Stimulated activated CD4-positive, alpha-beta T cell treated with anti-CD3 and anti-CD28 coated beads, Interleukin-4, amount 100 ng/mL, for 24 hours (primary cell): ENCODE results near the gene CXCR4.
A peak's percentile ranks its signal among the peaks of the same experiment; 100 is the strongest.

Experiments used
- DNase-seq: peaks from one replicate; pipeline ENCODE4 v3.0.0-alpha.2; 2020

The CXCR4 gene

DNA sequence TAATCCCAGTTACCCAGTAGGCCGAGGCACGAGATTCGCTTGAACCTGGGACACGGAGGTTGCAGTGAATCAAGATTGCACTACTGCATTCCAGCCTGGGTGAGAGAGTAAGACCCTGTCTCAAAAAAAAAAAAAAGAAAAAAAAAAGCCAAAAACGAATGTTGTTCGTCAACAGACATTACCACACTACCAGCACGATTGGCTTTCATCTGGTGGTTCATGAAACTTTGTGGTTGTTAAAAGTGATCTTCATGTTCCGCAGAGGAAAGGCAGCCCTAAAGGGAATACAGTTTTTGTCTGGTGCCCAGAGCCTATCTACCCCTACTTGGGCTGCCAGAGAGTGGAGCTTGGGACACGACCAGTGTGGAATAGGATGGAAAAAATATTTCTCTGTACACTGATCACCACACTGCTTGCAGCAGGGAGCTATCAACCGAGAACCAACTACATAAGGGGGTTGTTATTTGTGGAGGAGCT is 13.6 kb upstream of the CXCR4 start:
- DNase-seq = peak; percentile 48

DNA sequence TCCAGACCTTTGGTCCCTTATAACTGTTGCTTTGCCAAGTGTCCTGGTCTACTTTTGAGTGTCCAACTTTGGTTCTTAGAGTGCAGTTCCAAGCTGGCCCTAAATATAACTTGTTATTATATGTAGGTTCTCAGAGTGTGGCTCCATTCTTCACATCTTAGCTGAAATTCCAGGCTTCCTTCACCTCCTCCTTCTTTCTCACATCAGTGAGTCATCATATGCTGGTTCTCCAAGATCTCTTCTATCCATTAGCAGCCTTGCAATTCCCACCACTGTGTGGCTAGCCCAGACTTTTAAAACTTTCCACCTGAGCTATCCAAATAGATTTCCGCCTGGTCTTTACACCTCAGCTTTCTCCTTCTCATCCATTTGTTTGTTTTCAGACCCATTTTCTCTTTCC is 12.6 kb upstream of the CXCR4 start:
- no peak for DNase-seq

DNA sequence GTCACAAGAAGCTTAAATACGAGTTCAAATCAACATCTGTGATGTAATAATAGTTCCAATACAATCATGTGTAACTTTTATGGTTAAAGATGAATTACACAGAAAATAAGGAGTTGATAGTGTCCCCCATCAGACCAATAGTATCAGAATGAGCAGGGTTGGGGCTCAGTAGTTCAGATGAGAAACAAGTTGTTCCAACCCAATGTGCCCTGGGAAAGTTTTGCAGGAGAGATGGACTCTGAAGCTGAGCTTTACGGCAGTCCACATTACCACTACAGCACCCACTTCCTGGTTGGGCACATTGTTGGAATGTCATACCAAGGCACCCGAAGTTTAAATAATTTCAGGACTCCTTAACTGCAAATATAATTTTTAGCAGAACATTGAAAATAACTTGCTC is 12.1 kb upstream of the CXCR4 start:
- DNase-seq = no peak

DNA sequence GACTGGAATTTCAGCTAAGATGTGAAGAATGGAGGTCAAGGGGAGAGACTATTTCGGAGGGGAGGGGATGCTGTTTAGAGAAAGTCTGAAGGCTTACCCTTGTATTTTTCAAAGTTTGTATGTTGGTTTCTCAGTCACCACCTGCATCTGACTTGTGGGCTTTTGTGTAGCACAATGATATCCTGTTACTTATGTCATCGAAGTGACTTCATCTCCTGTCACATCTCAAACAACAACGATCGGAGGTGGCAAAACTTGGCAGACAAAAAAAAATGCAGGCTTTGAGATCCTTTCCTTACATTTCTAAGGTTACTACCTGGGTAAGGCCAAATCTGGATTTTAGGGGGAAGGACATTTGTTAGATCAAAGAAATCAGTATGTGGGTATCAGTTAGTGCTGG is 11.7 kb upstream of the CXCR4 start:
- peak; percentile 38 for DNase-seq

DNA sequence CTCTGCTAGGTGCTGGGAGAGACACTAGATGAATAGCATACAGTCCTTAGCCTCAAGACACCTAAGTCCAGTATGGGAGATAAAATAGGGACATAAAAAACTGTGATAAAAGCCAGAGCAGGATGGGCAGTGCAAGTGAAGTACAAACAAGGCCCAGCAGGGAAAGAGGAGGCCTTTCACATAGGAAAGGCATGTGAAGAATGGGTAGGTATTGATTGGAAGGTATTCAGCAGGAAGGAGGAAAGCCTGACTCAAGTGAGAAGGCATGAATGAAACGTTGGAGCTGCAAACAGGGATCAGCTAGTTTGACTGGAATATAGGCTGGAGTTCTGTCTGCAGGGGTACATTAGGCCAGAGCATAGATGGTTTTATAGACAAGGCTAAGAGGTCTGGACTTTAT is 11.0 kb upstream of the CXCR4 start:
- no peak for DNase-seq

DNA sequence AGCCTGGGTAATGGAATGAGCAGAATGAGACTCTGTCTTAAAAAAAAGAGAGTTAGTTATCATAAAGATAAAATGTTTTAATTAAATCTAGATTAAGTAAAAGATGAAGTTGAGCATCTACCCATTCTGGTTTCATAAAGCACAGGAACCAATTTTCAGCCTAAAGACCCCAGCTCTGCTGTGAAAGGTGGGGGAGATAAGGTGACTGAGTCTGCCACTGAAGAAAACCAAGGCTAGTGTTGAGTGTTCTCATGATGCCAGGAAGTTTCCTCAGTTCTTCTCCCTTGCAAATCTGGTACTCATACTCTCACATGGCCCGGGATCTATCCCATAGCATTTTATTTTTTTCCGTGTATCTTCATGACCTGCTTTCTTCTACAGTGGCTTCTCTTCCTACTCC is 10.4 kb upstream of the CXCR4 start:
- DNase-seq = no peak

DNA sequence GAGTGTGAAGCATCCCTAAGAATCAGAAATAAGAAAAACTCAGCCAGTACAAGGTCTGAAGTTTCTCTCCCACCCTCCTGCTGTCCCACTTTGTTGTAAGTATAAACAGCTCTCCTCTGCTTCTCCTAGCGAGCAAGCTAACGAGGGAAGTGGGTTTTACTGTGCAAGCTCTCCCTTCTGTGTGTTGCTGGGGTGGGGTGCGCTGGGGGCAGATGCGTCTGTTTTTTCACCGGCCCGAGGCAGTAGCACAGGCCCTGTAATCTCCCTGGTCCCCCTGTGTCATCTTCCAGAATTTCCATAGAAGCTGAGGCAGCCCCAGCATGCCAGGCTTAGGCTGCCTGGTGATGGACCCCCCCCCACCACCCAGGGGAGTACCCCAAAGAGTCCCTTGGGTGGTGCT is 9.4 kb upstream of the CXCR4 start:
- DNase-seq = no peak

DNA sequence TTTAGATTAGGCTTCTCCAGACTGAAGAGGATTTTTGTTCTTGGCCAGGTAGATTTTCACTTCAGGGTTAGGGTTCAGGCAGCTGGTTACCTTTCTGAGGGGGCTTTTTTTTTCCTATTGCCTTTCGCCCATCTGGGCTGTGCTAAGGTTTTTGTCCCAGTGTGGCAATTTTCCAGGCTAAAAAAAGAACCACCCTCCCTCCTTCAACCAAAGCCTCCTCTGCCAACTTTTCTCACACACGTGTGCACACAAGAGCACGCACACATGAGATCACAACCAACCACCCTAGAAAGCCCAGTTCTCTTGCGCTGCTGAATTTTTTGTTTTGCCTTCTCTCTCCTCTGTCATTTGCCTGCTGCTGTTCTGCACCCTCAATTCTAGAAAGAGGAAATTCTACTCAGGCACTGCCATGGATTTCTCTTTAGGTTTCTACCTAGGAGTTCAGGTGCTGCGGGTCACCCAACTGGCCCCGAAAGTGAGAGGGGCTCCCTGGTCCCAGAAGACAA is 8.5 kb upstream of the CXCR4 start:
- no peak for DNase-seq

DNA sequence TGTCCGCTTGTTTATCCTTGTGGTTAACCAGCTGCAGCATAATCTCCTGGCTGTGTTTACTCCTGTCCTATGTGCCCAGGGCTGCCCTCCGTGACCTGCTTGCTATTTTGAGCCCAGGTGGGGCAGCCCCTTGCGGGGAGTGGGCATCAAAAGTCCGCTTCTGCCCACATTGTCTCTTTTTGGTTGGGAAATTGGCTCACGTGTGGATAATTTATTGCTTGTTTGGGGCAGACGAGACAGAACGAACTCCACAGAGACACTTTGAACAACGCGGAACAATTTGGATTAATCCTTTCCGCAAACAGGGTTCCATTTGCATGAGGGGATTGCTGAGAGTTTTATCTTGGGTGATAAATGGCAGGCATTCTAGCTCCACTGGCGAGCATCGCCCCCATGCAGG is 8.1 kb upstream of the CXCR4 start:
- no peak for DNase-seq

DNA sequence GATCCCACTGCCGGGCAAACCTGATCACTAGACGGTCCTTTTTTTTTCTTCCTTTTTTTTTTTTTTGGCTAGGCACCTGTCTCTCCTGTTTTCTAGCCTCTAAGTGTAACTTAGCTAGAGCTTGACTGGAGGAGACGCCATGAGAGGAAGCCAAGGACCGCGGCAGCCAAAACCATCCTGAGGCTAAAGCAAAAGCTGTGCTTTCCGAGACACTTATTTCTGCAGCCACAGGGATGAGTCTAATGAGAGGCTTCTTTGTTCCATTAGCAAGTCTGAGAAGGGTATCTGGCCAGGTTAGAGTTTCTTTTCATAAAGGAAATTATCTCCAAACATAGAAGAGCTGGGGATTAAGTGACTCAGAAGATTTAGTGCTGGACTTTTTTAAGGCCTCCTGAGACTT is 7.3 kb upstream of the CXCR4 start:
- DNase-seq = no peak

DNA sequence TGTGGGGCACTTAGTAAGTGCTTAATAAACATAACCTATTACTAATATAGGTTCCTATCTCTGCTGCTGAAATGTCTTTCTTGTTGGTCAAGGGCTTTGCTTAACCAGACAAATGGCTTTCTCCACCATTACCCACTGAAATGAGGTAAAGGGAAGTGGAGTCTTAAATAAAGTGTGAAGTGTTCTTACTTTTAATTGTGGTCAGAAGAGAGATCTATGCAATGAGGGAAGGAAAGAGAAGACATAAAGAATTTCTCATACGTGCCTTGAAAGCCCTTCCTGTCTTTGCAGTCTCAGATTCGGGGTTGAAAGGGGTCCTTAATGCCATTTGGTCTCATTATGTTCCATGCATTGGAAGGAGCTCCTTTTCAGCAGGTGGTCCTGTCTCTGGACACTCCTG is 6.9 kb upstream of the CXCR4 start:
- DNase-seq = no peak

DNA sequence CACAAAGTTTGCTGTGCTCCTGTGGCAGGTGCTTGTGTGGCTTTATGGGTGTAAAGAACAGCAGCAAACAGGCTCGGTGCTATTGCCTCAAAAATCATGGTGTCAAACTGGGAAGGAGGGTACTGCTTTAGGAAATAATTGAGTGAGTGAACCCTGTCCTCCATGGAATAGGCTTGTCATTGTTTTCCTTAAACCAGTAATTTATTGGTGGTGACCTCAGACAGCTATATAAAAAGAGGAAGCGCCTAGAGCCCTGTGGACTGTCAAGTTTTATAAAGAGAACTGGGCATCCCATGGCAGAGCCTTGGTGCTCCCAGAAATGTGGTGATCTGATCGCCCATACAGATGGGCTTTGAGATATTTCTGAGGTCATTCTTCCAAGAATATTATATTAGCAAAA is 4.7 kb upstream of the CXCR4 start:
- DNase-seq = no peak

DNA sequence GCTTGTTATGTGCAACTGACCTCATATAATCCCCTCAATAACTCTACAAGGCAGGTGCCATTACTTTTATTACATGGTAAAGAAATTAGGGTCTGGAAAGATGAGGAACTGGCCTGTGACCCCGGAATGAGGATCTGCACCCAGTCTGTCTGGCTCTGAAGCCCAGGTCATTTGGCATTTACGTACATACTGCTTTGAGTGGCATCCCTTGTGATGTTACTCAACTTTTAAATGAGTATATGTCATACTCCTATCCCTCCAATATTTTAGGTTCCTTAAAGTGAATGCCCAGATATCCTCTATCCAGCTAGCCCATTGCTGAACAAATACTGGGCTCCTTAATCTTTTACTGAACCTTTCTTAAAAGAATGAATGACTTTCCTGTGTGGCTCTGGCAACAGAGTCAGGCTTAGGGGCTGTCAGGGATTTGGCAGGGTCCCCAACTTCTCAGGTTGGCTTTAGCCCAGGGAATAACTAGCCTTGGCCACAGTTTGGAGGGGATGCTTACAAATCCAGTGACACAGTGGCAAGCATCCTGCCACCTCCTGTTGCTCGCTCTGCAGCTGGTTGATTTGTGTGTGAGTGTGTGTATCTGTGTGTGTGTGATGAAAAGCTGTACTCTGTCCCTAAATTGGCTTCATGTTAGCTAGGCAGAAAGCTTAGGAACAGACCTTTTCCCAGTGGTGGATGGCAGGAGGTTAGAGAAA is 3.4 kb upstream of the CXCR4 start:
- no peak for DNase-seq

DNA sequence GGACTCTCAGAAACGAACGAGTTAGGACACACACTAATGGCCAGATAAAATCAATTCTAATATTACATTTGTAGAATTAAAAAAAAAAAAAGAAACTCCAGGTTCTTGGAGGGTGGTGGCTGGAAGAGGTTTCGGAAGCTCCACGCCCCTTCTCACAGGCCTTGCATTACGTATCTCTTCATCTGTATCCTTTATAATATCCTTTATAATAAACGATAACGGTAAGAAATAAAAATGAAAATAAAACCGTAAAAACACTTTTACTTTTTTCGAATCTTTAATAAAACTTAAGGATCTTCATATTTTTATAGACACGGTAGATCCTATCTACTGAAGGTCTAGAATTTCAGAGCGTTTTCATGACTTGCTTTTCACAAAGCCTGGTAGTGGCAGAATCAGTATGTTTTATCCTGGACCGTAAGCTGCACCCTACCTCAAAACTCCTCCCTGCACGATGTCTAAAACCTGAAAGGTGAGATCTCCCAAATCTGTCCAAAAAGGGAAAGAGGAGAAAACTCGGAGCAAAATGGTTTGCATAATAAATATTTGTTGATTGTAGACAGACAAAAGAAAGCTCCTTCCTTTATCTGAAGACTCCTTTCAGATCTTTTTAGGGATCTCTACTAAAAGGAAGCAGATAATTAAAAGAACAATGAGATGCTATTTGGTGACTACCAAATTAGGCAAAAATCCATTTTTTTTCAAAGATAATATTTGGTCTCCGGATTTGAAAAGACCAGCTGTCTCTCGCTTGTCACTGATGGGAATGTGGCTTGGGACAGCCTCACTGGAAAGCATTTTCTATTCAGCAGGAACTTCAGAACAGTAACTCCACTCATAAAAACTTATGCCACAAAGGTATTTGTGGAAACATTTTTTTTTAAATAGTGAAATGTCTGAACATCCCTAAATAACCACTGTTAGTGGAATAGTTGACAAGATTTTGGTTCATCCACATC is 2.0 kb upstream of the CXCR4 start:
- no peak for DNase-seq

DNA sequence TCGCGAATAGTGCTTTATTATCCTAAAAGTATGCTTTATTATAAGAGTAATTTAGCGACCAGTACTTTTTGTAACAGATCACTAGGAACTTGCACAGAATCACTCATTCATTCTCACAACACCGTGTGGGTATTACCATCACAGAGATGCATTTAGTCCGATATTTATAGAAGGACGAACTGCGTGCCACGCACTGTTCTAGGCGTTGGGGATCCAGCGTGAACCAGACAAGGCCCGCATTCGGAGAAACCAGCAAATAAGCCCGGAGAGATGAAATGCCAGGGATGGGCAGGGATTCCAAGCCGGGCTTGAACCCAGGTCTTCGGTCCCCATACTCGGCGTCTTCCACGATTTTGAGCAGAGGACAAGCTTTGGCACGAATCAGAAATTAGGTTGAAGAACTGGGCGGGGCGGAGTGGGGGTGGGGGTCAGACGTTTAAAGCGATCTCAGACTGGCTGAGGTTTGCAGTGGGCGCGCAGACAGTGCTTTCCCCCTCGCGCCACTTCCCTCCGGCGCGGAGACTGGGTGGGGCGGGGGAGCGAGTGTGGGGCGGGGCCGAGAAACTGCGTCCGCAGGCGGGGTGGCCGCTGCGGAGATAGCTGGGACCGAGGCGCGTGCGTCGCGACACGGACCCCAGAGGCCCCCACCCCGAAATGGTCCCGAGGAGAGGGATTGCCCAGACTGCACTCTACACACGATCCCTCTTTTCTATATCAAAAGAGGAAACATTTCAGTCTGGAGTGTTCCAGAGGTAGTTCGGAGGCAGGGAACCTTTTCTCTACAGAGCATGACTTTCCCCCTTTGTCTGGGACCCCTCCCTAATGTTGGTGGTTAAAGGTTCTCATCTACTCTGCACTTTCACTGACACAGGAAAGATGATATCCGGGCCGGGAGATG is 1.1 kb upstream of the CXCR4 start:
- peak; percentile 74 for DNase-seq

DNA sequence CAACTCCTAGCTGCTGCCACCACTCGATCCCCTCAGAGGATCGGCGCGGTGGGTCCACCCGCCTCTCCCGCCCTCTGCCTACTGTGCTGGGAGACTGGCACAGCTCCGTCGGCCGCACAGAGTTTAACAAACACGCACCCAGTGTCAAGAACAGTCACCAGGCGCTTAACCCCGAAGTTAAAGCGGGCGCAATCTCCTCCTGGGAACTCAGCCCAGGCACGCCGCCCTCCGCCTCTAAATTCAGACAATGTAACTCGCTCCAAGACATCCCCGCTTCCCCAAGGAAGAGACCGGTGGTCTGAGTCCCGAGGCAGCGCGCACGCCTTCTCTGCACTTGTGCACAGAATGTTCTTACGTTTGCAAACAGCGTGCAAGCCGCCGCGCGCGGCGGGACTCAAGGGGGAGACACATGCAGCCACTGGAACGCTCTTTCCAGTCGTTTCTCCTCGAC is 533 bp downstream of the CXCR4 start:
- peak; percentile 52 for DNase-seq

DNA sequence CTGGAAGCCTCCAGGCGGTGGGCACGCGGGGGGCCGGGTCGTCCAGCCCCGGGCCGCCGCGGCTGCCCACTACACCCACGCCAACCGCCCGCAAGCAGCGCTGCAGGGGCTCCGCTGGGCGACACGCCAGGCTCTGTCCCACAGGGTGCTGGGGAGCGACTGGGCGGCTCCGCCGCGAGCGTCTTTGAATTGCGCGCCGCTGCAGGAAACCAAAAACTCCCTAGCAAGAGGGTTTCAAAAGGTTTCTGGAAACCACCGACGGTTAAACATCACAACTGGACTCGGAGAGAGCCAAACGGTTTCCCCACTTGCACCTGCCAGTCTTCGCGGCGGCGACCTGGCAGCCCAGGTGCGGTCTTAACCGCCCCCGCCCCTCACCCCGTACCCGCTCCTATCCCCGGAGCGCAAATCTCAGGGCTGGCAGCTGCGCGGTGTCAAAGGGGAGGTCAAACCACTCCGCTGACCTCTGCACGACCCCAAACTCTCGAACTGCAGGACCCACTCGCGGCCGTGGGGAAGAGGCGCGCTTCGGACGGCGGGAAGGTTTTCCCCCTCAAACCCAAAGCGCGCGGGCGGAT is 1.0 kb downstream of the CXCR4 start:
- DNase-seq = peak; percentile 58

DNA sequence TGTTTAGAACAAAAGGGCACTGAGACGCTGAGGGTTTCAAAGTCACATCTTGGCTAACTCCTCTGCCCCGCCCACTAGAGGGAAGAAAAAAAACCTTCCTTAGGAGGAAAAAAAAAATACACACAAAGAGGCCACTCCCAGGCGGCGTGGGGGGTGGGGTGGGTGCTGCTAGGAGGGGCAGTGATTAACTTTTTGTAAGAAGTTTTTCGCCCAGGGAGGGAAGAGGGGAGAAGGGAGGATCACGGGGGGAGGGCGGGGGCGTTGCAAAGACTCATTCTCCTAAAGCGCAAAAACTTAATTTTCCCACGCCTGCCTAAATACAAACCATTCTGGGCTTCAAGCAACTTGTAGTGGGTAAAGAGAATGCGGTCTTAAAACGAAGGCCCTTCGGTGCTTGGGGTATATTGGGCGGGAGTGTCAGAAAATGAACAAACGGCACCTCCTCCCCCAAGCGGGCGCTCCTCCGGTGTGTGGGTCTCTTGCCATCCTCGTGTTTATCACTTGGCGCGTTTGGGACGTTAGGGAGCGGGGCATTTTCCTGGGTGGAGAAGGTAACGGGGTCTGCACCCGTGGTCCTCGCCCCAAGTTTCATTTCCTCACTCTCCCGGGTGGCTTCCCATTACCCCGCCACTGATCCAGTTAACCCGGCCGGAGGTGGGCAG is 1.7 kb downstream of the CXCR4 start:
- peak; percentile 60 for DNase-seq

DNA sequence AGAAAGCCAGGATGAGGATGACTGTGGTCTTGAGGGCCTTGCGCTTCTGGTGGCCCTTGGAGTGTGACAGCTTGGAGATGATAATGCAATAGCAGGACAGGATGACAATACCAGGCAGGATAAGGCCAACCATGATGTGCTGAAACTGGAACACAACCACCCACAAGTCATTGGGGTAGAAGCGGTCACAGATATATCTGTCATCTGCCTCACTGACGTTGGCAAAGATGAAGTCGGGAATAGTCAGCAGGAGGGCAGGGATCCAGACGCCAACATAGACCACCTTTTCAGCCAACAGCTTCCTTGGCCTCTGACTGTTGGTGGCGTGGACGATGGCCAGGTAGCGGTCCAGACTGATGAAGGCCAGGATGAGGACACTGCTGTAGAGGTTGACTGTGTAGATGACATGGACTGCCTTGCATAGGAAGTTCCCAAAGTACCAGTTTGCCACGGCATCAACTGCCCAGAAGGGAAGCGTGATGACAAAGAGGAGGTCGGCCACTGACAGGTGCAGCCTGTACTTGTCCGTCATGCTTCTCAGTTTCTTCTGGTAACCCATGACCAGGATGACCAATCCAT is 2.7 kb downstream of the CXCR4 start:
- DNase-seq = no peak

DNA sequence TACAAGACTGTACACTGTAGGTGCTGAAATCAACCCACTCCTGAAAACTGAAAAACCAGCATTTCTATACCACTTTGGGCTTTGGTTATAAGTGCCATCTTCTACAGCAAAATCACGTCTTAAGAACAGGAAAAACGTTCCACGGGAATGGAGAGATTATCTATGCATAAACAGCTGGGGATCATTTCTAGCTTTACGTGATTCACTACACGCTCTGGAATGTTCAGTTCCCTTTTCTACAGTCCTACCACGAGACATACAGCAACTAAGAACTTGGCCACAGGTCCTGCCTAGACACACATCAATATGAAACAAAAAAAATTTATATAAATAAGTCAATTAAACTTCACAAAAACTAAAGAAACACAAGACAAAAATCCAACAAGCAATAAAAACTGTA is 3.6 kb downstream of the CXCR4 start:
- DNase-seq = no peak

DNA sequence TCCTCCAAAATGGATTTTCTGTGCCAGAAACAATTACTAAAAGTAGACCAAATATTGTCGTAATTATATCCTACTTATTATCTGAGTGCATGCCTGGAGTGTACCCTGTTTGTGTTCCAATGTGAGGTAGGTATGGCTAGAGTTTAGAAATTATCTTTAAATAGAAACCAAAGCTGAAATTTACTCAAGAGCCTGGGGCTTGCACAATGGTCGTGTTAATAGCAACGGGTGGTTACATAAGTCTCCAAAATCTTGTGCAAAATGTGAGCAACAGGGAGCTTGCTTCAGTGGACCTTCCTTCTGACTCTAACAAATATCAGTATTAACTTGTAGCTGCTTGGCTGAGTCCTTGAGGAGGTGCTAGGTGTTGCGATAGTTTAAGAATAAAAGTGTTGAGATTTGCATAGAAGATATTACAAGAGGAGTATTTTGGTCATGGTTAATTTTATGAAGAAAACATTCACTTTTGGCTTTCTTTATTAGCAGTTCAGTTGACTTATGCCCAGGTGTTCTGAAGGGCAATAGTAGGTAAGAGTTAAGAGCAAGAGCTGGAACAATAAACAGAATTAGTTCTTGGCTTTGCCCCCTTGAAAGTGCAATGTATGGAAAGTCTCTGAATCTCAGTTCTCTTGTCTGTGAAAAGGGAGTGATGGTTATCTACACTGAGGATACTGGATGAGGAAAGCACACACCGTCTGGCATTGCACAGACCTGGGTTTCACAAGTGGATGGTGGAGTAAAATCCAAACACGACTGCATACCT is 4.6 kb downstream of the CXCR4 start:
- DNase-seq = no peak
